DOHH2 (cell line): ENCODE results near the gene IL1RN.

Experiments
- CTCF ChIP-seq: fragments of 200-600 bp; sonication (generic); IDR thresholded peaks from one replicate; pipeline ENCODE4 v1.5.1; 2014; ENCODE audit warnings: antibody characterized with exemption, mild to moderate bottlenecking, low read depth, low read length; ENCODE audit not compliant: poor library complexity, severe bottlenecking
- EZH2phosphoT487 ChIP-seq: fragments of 200-600 bp; sonication (generic); IDR thresholded peaks from 2 replicates; pipeline ENCODE4 v1.6.1; 2017; ENCODE audit warnings: borderline replicate concordance, mild to moderate bottlenecking, antibody characterized with exemption, low read length, moderate library complexity, mixed read lengths

GRCh38 chr2:113162869-113163268, 35.5 kb downstream of the IL1RN start:
- TF ChIP-seq CTCF (no peak), EZH2phosphoT487 (no peak)
